GM12878 (cell line): ENCODE results near the gene ALDH1L1.
A peak's percentile ranks its signal among the peaks of the same experiment; 100 is the strongest.

Source experiments
- CTCF ChIP-seq, 3 experiments: IDR thresholded peaks in 2 of 3; conservative IDR thresholded peaks in 1 of 3; 2 replicates each; pipeline ENCODE4 v1.5.1; 2011; ENCODE audit warnings: low read depth in 3 of 3, low read length in 3 of 3, mild to moderate bottlenecking in 3 of 3, control low read depth in 2 of 3, moderate library complexity in 2 of 3, inconsistent platforms in 1 of 3, mixed read lengths in 1 of 3; ENCODE audit not compliant: control insufficient read depth in 2 of 3, insufficient read depth in 1 of 3; ENCODE audit errors: extremely low read depth in 1 of 3
- EZH2 ChIP-seq: IDR thresholded peaks from 2 replicates; pipeline ENCODE4 v1.6.1; 2012; ENCODE audit warnings: low read depth, mild to moderate bottlenecking, control low read depth, inconsistent platforms, low read length, borderline replicate concordance; ENCODE audit not compliant: control insufficient read depth
- GABPA ChIP-seq: IDR thresholded peaks from 2 replicates; pipeline ENCODE4 v1.6.1; 2014; ENCODE audit warnings: antibody characterized with exemption, low read depth, mild to moderate bottlenecking, inconsistent platforms
- MAX ChIP-seq: IDR thresholded peaks from 2 replicates; pipeline ENCODE4 v1.6.1; 2012; ENCODE audit warnings: low read depth, low read length, improper control_type of control experiment
- NFYB ChIP-seq: IDR thresholded peaks from 2 replicates; pipeline ENCODE4 v1.6.1; 2011; ENCODE audit warnings: low read depth, mild to moderate bottlenecking, low read length, improper control_type of control experiment, moderate library complexity; ENCODE audit not compliant: insufficient read depth
- PBX3 ChIP-seq: IDR thresholded peaks from 2 replicates; pipeline ENCODE4 v1.6.1; 2011; ENCODE audit warnings: mild to moderate bottlenecking, low read depth, low read length, moderate library complexity; ENCODE audit not compliant: insufficient replicate concordance
- POLR2A ChIP-seq: IDR thresholded peaks from 2 replicates; pipeline ENCODE4 v1.6.1; 2011; ENCODE audit warnings: low read depth, mild to moderate bottlenecking, low read length
- SMAD5 ChIP-seq: IDR thresholded peaks from 2 replicates; pipeline ENCODE4 v1.6.1; 2016; ENCODE audit warnings: antibody characterized with exemption, low read depth
- SRF ChIP-seq, 2 experiments: IDR thresholded peaks; 2 replicates each; pipeline ENCODE4 v1.6.1; 2011; ENCODE audit warnings: low read depth in 2 of 2, low read length in 2 of 2, mild to moderate bottlenecking in 1 of 2, moderate library complexity in 1 of 2
- USF2 ChIP-seq: IDR thresholded peaks from 2 replicates; pipeline ENCODE4 v1.6.1; 2011; ENCODE audit warnings: low read depth, low read length, improper control_type of control experiment, borderline replicate concordance
- ZNF24 ChIP-seq: fragments of 450-650 bp; IDR thresholded peaks from 2 replicates; pipeline ENCODE4 v1.6.1; 2017; ENCODE audit warnings: antibody characterized with exemption, mild to moderate bottlenecking

GRCh38 chr3:126083511-126083912 is 96.9 kb downstream of the ALDH1L1 start:
- no peak for TF ChIP-seq CTCF (IDR thresholded peaks at IDR 0.05 in 2 of 3, conservative IDR thresholded peaks at IDR 0.05 in 1 of 3; ENCODE audit: control insufficient read depth in 2 of 3, extremely low read depth in 1 of 3, insufficient read depth in 1 of 3, low read depth in 3 of 3, low read length in 3 of 3)
- no peak for TF ChIP-seq NFYB
- TF ChIP-seq ZNF24 = no peak
- TF ChIP-seq USF2 = no peak
- TF ChIP-seq PBX3 = no peak
- TF ChIP-seq EZH2 = no peak
- no peak for TF ChIP-seq SMAD5
- TF ChIP-seq GABPA = no peak
- TF ChIP-seq POLR2A = peak; percentile 15; the same call in 1 of the 2 replicates
- no peak for TF ChIP-seq SRF (IDR thresholded peaks at IDR 0.05; ENCODE audit: low read depth in 2 of 2, low read length in 2 of 2)
- TF ChIP-seq MAX = no peak
